ENCODE measurements around the gene DUSP19.

Gene DUSP19

GRCh38 chr2:183124957-183125255, 46.4 kb downstream of the DUSP19 start:
- no peak for DNase-seq (ENCODE audit: low read depth in 2 of 2)

GRCh38 chr2:183125659-183126341, 47.3 kb downstream of the DUSP19 start:
- no peak for DNase-seq (ENCODE audit: low read depth in 2 of 2)

GRCh38 chr2:183126635-183127034, 48.1 kb downstream of the DUSP19 start:
- no peak for DNase-seq (ENCODE audit: low read depth in 2 of 2)

- no peak for DNase-seq (ENCODE audit: low read depth in 2 of 2)
Observed at GRCh38 chr2:183134016-183134415, 55.5 kb downstream of the DUSP19 start.

- DNase-seq (ENCODE audit: low read depth in 2 of 2), result no peak
Observed at GRCh38 chr2:183148955-183149354, 70.4 kb downstream of the DUSP19 start.

GRCh38 chr2:183149489-183149888, 70.9 kb downstream of the DUSP19 start:
- DNase-seq (ENCODE audit: low read depth in 2 of 2), result no peak
